ENCODE data around the gene CYB561D2. TPM values are rescaled to one million over a fixed set of nuclear protein-coding genes. Genes with fewer than 3 reads are reported as not detected.
A peak's percentile ranks its signal among the peaks of the same experiment; 100 is the strongest.

The CYB561D2 gene
- total RNA-seq, 2 donors from 2014 or later = 18.1 to 34.3 TPM

- Mint-ChIP-seq H3K36me3 (peaks cover 8 to 18% of the 10 kb centered on the region in 2 donors), H3K27ac (peak overlapping the region; percentile 96), H3K9me3 (no peaks in the 10 kb centered on the region)
- DNase-seq (ENCODE audit: low spot score in 2 of 2) = no peak
- peak in 1 of 2 donors; percentile 0 for ATAC-seq
Measured at GRCh38 chr3:50351323-50351697, 648 bp downstream of the CYB561D2 start.

- Mint-ChIP-seq H3K36me3 (peaks cover 10 to 19% of the 10 kb centered on the region in 2 donors), H3K9me3 (no peaks in the 10 kb centered on the region), H3K27ac (peak overlapping the region in 1 of 2 donors; percentile 81)
- ATAC-seq = no peak
- no peak for DNase-seq (ENCODE audit: low spot score in 2 of 2)
Measured at GRCh38 chr3:50352781-50353180, 2.1 kb downstream of the CYB561D2 start.

- Mint-ChIP-seq H3K36me3 (peaks cover 16 to 25% of the 10 kb centered on the region in 2 donors), H3K27ac (peak overlapping the region in 1 of 2 donors; percentile 81), H3K9me3 (no peaks in the 10 kb centered on the region)
- ATAC-seq (no peak), DNase-seq (ENCODE audit: low spot score in 2 of 2) (no peak)
Measured at GRCh38 chr3:50353245-50354004, 2.8 kb downstream of the CYB561D2 start.

GRCh38 chr3:50354186-50354764 is 3.6 kb downstream of the CYB561D2 start:
- peak overlapping the region in 1 of 2 donors; percentile 86 for H3K27ac Mint-ChIP-seq

GRCh38 chr3:50354850-50355249 is 4.2 kb downstream of the CYB561D2 start:
- H3K36me3 Mint-ChIP-seq = peaks cover 19 to 34% of the 10 kb centered on the region in 2 donors
- DNase-seq (ENCODE audit: low spot score in 2 of 2) (no peak), ATAC-seq (no peak)
- no peaks in the 10 kb centered on the region for H3K9me3 Mint-ChIP-seq
- peak overlapping the region in 1 of 2 donors; percentile 84 for H3K27ac Mint-ChIP-seq

More at GRCh38 chr3:50354186-50354764, 3.6 kb downstream of the CYB561D2 start:
- peaks cover 19 to 31% of the 10 kb centered on the region in 2 donors for H3K36me3 Mint-ChIP-seq
- DNase-seq (ENCODE audit: low spot score in 2 of 2) = no peak
- ATAC-seq = no peak
- no peaks in the 10 kb centered on the region for H3K9me3 Mint-ChIP-seq

- DNase-seq (ENCODE audit: low spot score in 2 of 2) (no peak), ATAC-seq (no peak)
- Mint-ChIP-seq H3K27ac (peak overlapping the region; percentile 84 to 92), H3K36me3 (peaks cover 12 to 24% of the 10 kb centered on the region in 2 donors), H3K9me3 (no peaks in the 10 kb centered on the region)
Measured at GRCh38 chr3:50355829-50356552, 5.3 kb downstream of the CYB561D2 start.

- Mint-ChIP-seq H3K27ac (peak overlapping the region in 1 of 2 donors; percentile 92), H3K36me3 (peaks cover 12 to 18% of the 10 kb centered on the region in 2 donors), H3K9me3 (no peaks in the 10 kb centered on the region)
- no peak for ATAC-seq
- no peak for DNase-seq (ENCODE audit: low spot score in 2 of 2)
Measured at GRCh38 chr3:50356553-50356952, 5.9 kb downstream of the CYB561D2 start.

- H3K9me3 Mint-ChIP-seq = no peaks in the 10 kb centered on the region
- ATAC-seq (no peak), DNase-seq (ENCODE audit: low spot score in 2 of 2) (no peak)
- H3K27ac Mint-ChIP-seq = peak overlapping the region; percentile 22 to 92
- H3K36me3 Mint-ChIP-seq = peaks cover 12 to 17% of the 10 kb centered on the region in 2 donors
Measured at GRCh38 chr3:50357481-50357880, 6.8 kb downstream of the CYB561D2 start.

- Mint-ChIP-seq H3K36me3 (peaks cover 12 to 17% of the 10 kb centered on the region in 2 donors), H3K27ac (peak overlapping the region; percentile 92 to 99), H3K9me3 (no peaks in the 10 kb centered on the region)
- DNase-seq (ENCODE audit: low spot score in 2 of 2) (no peak), ATAC-seq (no peak)
Measured at GRCh38 chr3:50358355-50358910, 7.8 kb downstream of the CYB561D2 start.

GRCh38 chr3:50358911-50359759 is 8.5 kb downstream of the CYB561D2 start, which contains the start of gene TMEM115:
Gene TMEM115 (minus strand): TSS chr3:50359521. CDS start chr3:50359063, 458 bp downstream.
- Mint-ChIP-seq H3K9me3 (no peaks in the 10 kb centered on the region), H3K27ac (peak within 1 kb of the TSS; percentile 92 to 99), H3K36me3 (peaks cover 12 to 17% of the 10 kb centered on the region in 2 donors)
- peak; percentile 100 for ATAC-seq
- DNase-seq (ENCODE audit: low spot score in 2 of 2) = peak; percentile 90 to 95

GRCh38 chr3:50359760-50360110 is 9.1 kb downstream of the CYB561D2 start:
- peak overlapping the region; percentile 92 to 99 for H3K27ac Mint-ChIP-seq
- no peak for DNase-seq (ENCODE audit: low spot score in 2 of 2)
- H3K36me3 Mint-ChIP-seq = peaks cover 12 to 17% of the 10 kb centered on the region in 2 donors
- H3K9me3 Mint-ChIP-seq = no peaks in the 10 kb centered on the region
- ATAC-seq = peak; percentile 20

GRCh38 chr3:50364573-50365079 is 14.0 kb downstream of the CYB561D2 start:
- Mint-ChIP-seq H3K27ac (no peak overlapping the region), H3K9me3 (no peaks in the 10 kb centered on the region), H3K36me3 (no peaks in the 10 kb centered on the region)
- ATAC-seq = no peak
- no peak for DNase-seq (ENCODE audit: low spot score in 2 of 2)

- ATAC-seq (peak; percentile 97 to 99), DNase-seq (ENCODE audit: low spot score in 2 of 2) (peak; percentile 93)
- Mint-ChIP-seq H3K9me3 (no peaks in the 10 kb centered on the region), H3K36me3 (no peaks in the 10 kb centered on the region), H3K27ac (peak overlapping the region; percentile 72 to 91)
Measured at GRCh38 chr3:50365080-50365841, 14.6 kb downstream of the CYB561D2 start.

GRCh38 chr3:50365842-50366220 is 15.2 kb downstream of the CYB561D2 start:
- DNase-seq (ENCODE audit: low spot score in 2 of 2) (no peak), ATAC-seq (no peak)
- no peaks in the 10 kb centered on the region for H3K9me3 Mint-ChIP-seq
- H3K27ac Mint-ChIP-seq = peak overlapping the region; percentile 72 to 91
- H3K36me3 Mint-ChIP-seq = no peaks in the 10 kb centered on the region

- H3K27ac Mint-ChIP-seq = no peak overlapping the region
- ATAC-seq (no peak), DNase-seq (ENCODE audit: low spot score in 2 of 2) (no peak)
- no peaks in the 10 kb centered on the region for H3K36me3 Mint-ChIP-seq
- H3K9me3 Mint-ChIP-seq = no peaks in the 10 kb centered on the region
Measured at GRCh38 chr3:50369012-50369670, 18.5 kb downstream of the CYB561D2 start.
